ENCODE results near the gene ACSF3. TPM values are rescaled to one million over a fixed set of nuclear protein-coding genes. Genes with fewer than 3 reads are reported as not detected.

The ACSF3 gene
- total RNA-seq, 2 donors from 2014 or later = 24.1 to 41.7 TPM

- Histone ChIP-seq H3K36me3 (peaks cover 31% of the 10 kb centered on the region), H3K27ac (no peak overlapping the region), H3K4me1 (ENCODE audit: control insufficient read depth in 1 of 2, low read depth in 2 of 2) (no peaks in the 10 kb centered on the region), H3K27me3 (replicated peaks; ENCODE audit: insufficient read depth) (no peaks in the 10 kb centered on the region), H3K4me3 (no peak overlapping the region), H3K9me3 (no peaks in the 10 kb centered on the region)
- DNase-seq (ENCODE audit: low spot score) (no peak), ATAC-seq (ENCODE audit: insufficient number of reproducible peaks, low FRiP score, low read depth) (no peak)
- no peak for TF ChIP-seq CTCF (IDR thresholded peaks at IDR 0.05)
Observed at GRCh38 chr16:89123831-89124100, 30.1 kb downstream of the ACSF3 start.

DNA sequence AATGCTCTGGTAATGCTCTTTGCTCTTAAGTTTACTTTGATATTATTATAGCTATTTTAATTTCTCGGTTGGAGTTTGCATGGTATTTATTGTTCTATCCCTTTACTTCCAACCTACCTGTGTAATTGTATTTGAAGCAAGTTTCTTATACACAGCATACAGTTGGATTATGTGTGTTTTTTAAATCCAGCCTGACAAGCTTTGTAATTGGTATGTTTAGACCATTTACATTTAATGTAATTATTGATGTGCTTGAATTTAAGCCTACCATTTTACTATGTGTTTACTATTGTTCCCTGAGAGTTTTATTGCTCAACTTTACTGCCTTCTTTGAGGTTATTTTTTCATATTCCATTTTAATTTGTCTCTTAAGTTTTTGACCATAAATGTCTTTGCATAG, 35.7 kb downstream of the ACSF3 start:
- Histone ChIP-seq H3K36me3 (peaks cover 27% of the 10 kb centered on the region), H3K27ac (no peak overlapping the region)
- no peak for TF ChIP-seq CTCF (IDR thresholded peaks at IDR 0.05)

GRCh38 chr16:89130448-89130847, 36.8 kb downstream of the ACSF3 start:
- DNase-seq (ENCODE audit: low spot score) (no peak), ATAC-seq (ENCODE audit: insufficient number of reproducible peaks, low FRiP score, low read depth) (no peak)
- Histone ChIP-seq H3K9me3 (no peaks in the 10 kb centered on the region), H3K4me1 (ENCODE audit: control insufficient read depth in 1 of 2, low read depth in 2 of 2) (no peaks in the 10 kb centered on the region), H3K36me3 (peaks cover 27% of the 10 kb centered on the region), H3K4me3 (no peak overlapping the region), H3K27ac (no peak overlapping the region), H3K27me3 (replicated peaks; ENCODE audit: insufficient read depth) (no peaks in the 10 kb centered on the region)
- no peak for TF ChIP-seq CTCF (IDR thresholded peaks at IDR 0.05)

More for the DNA sequence above, 35.7 kb downstream of the ACSF3 start:
- no peak overlapping the region for H3K4me3 ChIP-seq
- H3K9me3 ChIP-seq = no peaks in the 10 kb centered on the region
- H3K4me1 ChIP-seq (ENCODE audit: control insufficient read depth in 1 of 2, low read depth in 2 of 2) = no peaks in the 10 kb centered on the region
- no peaks in the 10 kb centered on the region for H3K27me3 ChIP-seq (replicated peaks; ENCODE audit: insufficient read depth)
- DNase-seq (ENCODE audit: low spot score) (no peak), ATAC-seq (ENCODE audit: insufficient number of reproducible peaks, low FRiP score, low read depth) (no peak)

DNA sequence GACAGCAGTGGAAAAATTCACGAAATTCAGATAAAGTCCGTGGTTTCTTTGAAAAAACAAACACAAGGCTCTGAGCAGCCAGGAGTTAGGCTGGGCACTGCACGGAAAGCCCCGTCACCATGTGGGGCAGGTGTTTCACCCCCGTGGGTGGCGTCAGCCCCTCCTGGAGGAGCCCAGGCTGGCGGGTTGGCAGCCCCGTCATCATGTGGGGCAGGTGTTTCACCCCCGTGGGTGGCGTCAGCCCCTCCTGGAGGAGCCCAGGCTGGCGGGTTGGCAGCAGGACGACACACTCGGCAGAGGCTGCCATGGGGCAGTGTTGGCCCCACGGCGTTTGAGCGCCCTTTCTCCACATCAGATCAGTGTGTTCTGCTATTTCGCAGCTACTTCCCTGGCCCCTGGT, 38.1 kb downstream of the ACSF3 start:
- DNase-seq (ENCODE audit: low spot score) = no peak
- Histone ChIP-seq H3K36me3 (peaks cover 20% of the 10 kb centered on the region), H3K4me3 (no peak overlapping the region), H3K4me1 (ENCODE audit: control insufficient read depth in 1 of 2, low read depth in 2 of 2) (no peaks in the 10 kb centered on the region), H3K9me3 (no peaks in the 10 kb centered on the region), H3K27ac (no peak overlapping the region), H3K27me3 (replicated peaks; ENCODE audit: insufficient read depth) (no peaks in the 10 kb centered on the region)
- TF ChIP-seq CTCF (IDR thresholded peaks at IDR 0.05) = no peak
- no peak for ATAC-seq (ENCODE audit: insufficient number of reproducible peaks, low FRiP score, low read depth)

- H3K4me1 ChIP-seq (ENCODE audit: control insufficient read depth in 1 of 2, low read depth in 2 of 2) = no peaks in the 10 kb centered on the region
- H3K27me3 ChIP-seq (replicated peaks; ENCODE audit: insufficient read depth) = no peaks in the 10 kb centered on the region
- no peak overlapping the region for H3K4me3 ChIP-seq
- no peak for TF ChIP-seq CTCF (IDR thresholded peaks at IDR 0.05)
- no peaks in the 10 kb centered on the region for H3K9me3 ChIP-seq
- no peak for DNase-seq (ENCODE audit: low spot score)
- no peak for ATAC-seq (ENCODE audit: insufficient number of reproducible peaks, low FRiP score, low read depth)
- H3K36me3 ChIP-seq = peaks cover 21% of the 10 kb centered on the region
- no peak overlapping the region for H3K27ac ChIP-seq
Observed at GRCh38 chr16:89132194-89133005, 38.7 kb downstream of the ACSF3 start.

Data from thoracic aorta (tissue), 2 donors.